ENCODE measurements around the gene KRT75.

DNA sequence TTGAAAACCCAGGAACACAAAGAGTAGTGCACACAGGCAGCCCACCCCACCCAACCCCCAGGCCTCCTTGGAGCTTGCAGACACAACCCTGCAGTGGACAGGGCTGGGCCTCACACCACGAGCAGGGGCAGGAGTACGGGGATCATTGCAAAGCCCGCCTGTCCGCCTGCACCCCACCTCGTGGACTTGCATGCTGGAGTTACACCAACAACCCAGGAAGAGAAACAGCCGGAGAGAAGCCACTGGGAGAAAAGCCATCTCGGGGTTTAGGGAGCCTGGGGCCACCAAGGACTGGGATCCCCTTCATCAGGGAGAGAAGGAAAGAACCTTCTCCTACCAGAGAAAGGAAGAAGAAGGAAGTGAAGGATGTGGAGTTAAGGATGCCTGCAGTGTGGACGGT, 56.9 kb downstream of the KRT75 start:
- TF ChIP-seq, protein P1, sequence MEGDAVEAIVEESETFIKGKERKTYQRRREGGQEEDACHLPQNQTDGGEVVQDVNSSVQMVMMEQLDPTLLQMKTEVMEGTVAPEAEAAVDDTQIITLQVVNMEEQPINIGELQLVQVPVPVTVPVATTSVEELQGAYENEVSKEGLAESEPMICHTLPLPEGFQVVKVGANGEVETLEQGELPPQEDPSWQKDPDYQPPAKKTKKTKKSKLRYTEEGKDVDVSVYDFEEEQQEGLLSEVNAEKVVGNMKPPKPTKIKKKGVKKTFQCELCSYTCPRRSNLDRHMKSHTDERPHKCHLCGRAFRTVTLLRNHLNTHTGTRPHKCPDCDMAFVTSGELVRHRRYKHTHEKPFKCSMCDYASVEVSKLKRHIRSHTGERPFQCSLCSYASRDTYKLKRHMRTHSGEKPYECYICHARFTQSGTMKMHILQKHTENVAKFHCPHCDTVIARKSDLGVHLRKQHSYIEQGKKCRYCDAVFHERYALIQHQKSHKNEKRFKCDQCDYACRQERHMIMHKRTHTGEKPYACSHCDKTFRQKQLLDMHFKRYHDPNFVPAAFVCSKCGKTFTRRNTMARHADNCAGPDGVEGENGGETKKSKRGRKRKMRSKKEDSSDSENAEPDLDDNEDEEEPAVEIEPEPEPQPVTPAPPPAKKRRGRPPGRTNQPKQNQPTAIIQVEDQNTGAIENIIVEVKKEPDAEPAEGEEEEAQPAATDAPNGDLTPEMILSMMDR (IDR thresholded peaks at IDR 0.05) = no peak
- no peak for TF ChIP-seq POLR2A (IDR thresholded peaks at IDR 0.05)

All from right lobe of liver (tissue), 4 donors.